Lower leg skin (tissue), 4 donors: ENCODE measurements around the gene PECR. TPM values are rescaled to one million over a fixed set of nuclear protein-coding genes. Genes with fewer than 3 reads are reported as not detected.
"Not testable (repeated sequence)": the region's sequence is repeated elsewhere in the genome, so short reads cannot be mapped to it uniquely, and the experiment has no call there.

Source experiments
- DNase-seq, 2 donors: peaks; one replicate each; pipeline ENCODE4 v3.0.0-alpha.2; 2019; ENCODE audit warnings: low spot score in 2 of 2
- H3K4me3 ChIP-seq: fragments of 200-600 bp; sonication (generic); 2 replicates; pipeline ENCODE4 v1.5.1; 2017; ENCODE audit warnings: mild to moderate bottlenecking, low read depth; ENCODE audit not compliant: poor library complexity, severe bottlenecking
- POLR2A ChIP-seq, 2 donors: fragments of 450-650 bp; IDR thresholded peaks; one replicate each; pipeline ENCODE4 v1.6.1; 2016 to 2017; ENCODE audit warnings: antibody characterized with exemption in 2 of 2, mild to moderate bottlenecking in 1 of 2, moderate library complexity in 1 of 2
- WGBS, 2 donors: methylation state at CpG; one replicate each; pipeline ENCODE4 v1.1.5; 2018; 5-methylcytosine and 5-hydroxymethylcytosine counted together
- intact Hi-C: fragments of 100-400 bp; cut with DNase I; formaldehyde crosslinking; loops from one replicate; pipeline ENCODE4 v1.15.0; 2023; ENCODE audit warnings: low total_unique reads
- total RNA-seq, 4 donors: library from RNA; depleted of rRNA; stranded (reverse); fragments of >200 nt; gene quantifications; one replicate each; pipeline ENCODE4 v1.1.0, GENCODE V29; 2016
- TF ChIP-seq, protein P1 (sequence below), 3 donors: fragments of 450-650 bp; IDR thresholded peaks; one replicate each; pipeline ENCODE4 v1.5.1; 2016; ENCODE audit warnings: antibody characterized with exemption in 3 of 3, mild to moderate bottlenecking in 3 of 3, moderate library complexity in 2 of 3

PECR gene
- total RNA-seq, 4 donors from 2014 or later, result 4.8 to 14.6 (median 9.2) TPM

DNA sequence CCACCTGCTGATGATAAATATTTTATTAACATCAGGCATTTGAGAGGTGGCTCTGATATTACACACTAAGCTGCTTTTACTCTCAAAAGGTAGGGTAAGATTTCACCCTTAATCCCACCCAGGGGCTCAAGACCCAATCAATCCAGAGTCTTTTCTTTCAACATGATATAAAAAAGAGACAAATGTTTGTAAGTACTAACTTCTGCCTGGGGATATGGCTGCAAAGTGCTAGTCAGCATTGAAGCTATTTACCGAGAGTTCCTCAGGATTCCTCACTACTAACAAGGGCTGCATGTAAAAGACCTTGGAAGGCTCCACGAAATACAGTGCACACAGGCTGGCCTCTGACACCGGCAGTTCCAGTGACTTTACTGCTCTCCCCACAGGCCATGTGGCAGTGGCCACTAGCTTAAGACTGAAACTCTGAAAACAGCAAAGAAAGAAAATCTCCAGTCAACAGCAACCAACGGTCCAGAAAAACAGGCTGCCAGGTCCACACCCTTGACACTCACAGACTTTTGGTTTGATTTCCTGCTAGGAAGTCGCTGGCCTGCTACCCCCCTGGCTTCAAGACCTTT lies 79.4 kb downstream of the PECR start:
- no peak overlapping the region for H3K4me3 ChIP-seq
- no peak for DNase-seq
- intact Hi-C loops, result no loop called here
- TF ChIP-seq POLR2A (IDR thresholded peaks at IDR 0.05), result no peak
- TF ChIP-seq, protein P1, sequence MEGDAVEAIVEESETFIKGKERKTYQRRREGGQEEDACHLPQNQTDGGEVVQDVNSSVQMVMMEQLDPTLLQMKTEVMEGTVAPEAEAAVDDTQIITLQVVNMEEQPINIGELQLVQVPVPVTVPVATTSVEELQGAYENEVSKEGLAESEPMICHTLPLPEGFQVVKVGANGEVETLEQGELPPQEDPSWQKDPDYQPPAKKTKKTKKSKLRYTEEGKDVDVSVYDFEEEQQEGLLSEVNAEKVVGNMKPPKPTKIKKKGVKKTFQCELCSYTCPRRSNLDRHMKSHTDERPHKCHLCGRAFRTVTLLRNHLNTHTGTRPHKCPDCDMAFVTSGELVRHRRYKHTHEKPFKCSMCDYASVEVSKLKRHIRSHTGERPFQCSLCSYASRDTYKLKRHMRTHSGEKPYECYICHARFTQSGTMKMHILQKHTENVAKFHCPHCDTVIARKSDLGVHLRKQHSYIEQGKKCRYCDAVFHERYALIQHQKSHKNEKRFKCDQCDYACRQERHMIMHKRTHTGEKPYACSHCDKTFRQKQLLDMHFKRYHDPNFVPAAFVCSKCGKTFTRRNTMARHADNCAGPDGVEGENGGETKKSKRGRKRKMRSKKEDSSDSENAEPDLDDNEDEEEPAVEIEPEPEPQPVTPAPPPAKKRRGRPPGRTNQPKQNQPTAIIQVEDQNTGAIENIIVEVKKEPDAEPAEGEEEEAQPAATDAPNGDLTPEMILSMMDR (IDR thresholded peaks at IDR 0.05), result no peak
- 36 to 51% methylated on average over 5 of the region's 5 CpGs for WGBS, 2 donors

DNA sequence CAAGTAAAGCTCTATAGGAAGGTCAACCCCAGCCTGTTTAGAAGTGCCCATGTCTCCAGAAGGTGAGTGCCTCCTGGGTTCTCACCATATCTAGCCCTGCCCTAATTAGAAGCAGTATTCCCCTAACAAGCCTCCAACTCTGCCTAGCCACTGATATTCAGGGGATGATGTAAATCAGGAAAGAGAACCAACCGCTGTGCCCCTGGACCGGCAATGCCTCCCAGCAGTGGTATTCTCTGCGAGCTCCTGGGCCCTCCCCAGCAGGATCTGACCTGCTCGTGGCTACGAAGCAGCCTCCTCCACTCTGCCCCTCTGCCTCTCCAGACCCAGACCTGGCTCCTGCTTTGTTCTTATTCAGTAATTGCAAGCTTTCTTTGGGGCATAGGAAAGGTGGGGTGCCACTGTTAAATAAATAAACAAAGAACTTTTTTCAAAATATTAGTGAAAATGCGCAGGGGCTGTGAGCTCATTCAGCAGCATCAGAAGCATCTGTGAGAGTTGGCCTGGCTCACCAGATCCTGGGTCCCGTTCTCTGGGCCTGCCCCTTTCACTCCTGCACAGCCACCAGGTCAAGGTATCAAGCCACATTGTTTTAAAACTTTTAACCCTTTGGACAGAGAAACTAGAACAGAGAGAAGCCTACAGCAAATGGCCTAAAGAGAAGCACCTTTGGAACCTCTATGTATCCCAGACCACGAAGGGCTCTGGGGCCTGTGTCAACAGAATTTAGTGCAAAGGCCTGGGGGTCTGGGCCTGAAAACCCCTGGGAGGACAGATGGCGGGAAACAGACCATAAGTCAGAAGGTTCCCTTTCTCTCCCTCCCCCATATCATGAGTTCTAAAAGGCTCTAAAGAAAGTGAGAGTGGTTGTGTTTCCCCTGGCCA lies 80.2 kb downstream of the PECR start:
- H3K4me3 ChIP-seq, result no peak overlapping the region
- TF ChIP-seq POLR2A (IDR thresholded peaks at IDR 0.05), result no peak
- TF ChIP-seq, protein P1 (IDR thresholded peaks at IDR 0.05), result no peak
- 85 to 86% methylated on average over 9 of the region's 9 CpGs for WGBS, 2 donors
- intact Hi-C loops, result no loop called here
- DNase-seq, result no peak

DNA sequence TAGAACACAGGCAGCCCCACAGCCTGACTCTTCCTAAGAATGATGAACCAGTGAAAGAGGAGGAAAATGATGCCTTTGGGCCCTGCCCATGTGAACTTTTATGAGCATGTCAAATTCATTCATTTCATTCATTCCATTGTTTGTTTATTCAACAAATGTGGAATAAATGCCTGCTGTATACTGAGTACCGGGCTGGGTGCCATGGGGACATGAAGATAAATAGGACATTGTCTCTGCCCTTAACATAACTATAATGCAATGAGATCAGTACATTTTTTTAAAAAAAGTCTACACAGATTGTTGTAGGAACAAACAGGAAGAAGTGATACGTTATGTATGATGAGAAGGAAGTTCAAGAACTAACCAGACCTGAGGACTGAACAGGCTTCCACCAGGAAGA lies 83.0 kb downstream of the PECR start:
- intact Hi-C loops, result no loop called here
- 79 to 80% methylated on average over 2 of the region's 2 CpGs for WGBS, 2 donors
- DNase-seq, result no peak
- H3K4me3 ChIP-seq, result no peak overlapping the region
- TF ChIP-seq, protein P1 (IDR thresholded peaks at IDR 0.05), result no peak
- TF ChIP-seq POLR2A (IDR thresholded peaks at IDR 0.05), result no peak

DNA sequence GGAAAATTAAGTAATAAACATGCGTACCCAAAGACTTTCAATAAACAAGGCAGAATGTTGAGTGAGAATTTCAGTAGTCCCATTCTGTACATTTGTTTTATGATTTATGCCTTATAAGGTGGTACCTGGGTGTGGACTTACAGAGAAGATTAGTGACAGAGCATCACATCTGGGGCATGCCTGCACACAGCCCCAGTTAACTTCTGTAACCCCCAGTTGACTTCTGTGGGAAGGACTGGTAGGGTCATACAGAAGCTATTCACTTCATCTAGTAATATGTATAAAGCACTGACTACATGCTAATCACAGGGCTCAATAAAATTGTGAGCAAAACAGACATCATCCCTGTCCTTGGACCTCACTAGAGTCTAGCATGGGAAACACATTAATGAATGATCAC lies 84.4 kb downstream of the PECR start:
- intact Hi-C loops, result no loop called here
- 97 to 100% methylated on average over 1 of the region's 1 CpG for WGBS, 2 donors
- TF ChIP-seq POLR2A (IDR thresholded peaks at IDR 0.05), result no peak
- TF ChIP-seq, protein P1 (IDR thresholded peaks at IDR 0.05), result no peak
- H3K4me3 ChIP-seq, result no peak overlapping the region
- no peak for DNase-seq

DNA sequence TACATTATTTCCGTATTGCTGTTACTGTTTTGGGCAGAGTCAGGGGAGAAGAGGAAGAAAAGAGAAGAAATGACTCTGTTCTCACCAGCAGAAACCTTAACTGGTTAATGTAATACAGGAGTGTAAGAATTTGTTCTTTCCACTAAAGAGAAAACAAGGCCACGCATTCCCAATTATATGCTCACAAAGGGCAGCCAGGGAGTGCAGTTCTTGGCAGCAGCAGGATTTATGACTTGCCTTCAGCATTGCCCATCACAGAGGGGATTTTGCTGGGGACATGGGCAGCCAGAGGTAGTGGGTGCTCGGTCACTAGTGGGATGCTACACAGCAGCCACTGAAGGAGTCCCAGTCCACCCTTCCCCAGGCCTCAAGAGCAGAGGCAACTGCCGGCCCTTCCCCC lies 86.7 kb downstream of the PECR start:
- H3K4me3 ChIP-seq, result no peak overlapping the region
- WGBS, 2 donors, result 81 to 84% methylated on average over 4 of the region's 4 CpGs
- no peak for TF ChIP-seq POLR2A (IDR thresholded peaks at IDR 0.05)
- TF ChIP-seq, protein P1 (IDR thresholded peaks at IDR 0.05), result no peak
- intact Hi-C loops, result no loop called here
- no peak for DNase-seq

DNA sequence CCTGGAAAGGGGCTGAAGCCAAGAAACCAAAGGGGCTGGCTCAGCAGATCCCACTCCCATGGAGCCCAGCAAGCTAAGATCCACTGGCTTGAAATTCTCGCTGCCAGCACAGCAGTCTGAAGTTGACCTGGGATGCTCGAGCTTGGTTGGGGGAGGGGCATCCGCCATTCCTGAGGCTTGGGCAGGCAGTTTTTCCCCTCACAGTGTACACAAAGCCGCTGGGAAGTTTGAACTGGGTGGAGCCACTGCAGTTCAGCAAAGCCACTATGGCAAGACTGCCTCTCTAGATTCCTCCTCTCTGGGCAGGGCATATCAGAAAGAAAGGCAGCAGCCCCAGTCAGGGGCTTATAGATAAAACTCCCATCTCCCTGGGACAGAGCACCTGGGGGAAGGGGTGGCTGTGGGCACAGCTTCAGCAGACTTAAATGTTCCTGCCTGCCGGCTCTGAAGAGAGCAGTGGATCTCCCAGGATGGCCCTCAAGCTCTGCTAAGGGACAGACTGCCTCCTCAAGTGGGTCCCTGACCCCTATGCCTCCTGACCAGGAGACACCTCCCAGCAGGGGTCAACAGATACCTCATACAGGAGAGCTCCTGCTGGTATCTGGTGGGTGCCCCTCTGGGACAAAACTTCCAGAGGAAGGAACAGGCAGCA lies 92.9 kb downstream of the PECR start:
- WGBS, 2 donors, result 89 to 90% methylated on average over 5 of the region's 5 CpGs
- DNase-seq, H3K4me3 ChIP-seq, intact Hi-C loops: not testable (repeated sequence)
